Measurements from ENCODE around the gene CPT1C. TPM values are rescaled to one million over a fixed set of nuclear protein-coding genes. Genes with fewer than 3 reads are reported as not detected.
A peak's percentile ranks its signal among the peaks of the same experiment; 100 is the strongest.

The CPT1C gene
- total RNA-seq, 1 experiment from 2014 or later = 0.84 TPM

DNA sequence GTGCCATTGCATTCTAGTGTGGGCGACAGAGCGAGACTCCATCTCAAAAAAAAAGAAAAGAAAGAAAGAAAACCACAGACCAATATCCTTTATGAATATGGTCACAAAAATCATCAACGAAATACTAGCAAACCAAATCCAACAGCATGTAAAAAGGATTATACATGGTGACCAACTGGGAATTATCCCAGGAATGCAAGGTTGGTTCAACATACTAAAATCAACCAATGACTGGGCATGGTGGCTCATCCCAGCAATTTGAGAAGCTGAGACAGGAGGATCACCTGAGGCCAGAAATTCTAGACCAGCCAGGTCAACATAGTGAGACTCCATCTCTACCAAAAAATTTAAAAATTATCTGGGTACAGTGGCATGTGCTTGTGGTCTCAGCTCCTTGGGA lies 65.0 kb downstream of the CPT1C start:
- no peak for DNase-seq (ENCODE audit: low read depth)

DNA sequence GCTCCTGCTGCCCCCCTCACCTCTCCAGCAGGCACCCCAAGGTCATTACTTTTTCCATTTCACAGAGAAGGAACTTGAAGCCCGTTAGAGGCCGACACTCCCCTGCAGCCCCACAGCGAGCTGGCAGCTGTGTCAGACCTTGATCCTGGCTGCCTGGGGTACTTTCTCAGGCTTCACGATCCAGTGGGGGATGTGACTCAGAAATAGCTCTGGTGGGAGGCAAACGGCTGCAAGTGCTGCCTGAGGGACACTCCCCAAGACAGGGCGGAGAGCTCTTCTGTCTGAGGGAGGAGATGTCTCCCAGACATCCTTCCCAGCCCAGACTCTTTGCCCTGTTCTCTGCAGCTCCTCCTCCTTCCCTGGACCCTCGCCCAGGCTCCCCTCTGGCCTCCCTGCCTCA lies 67.4 kb downstream of the CPT1C start:
- peak; percentile 75 for DNase-seq (ENCODE audit: low read depth)

DNA sequence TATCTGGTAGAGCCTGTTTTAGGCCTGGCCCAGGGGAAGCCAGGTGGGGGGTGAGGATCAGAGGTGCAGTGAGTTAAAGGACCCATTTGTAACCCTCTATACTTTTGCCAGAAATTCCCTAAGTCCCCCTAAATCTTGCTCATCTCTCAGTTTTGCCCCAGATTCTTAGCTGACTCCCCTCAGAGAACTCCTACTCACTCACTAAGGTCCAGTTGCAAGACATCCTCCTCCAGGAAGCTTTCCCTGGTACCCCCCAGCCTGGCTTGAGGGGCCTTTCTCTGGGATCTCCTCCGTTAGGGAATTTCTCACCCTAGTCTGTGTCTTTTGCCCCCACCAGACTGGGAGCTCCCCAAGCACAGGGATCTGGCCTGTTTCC lies 70.3 kb downstream of the CPT1C start:
- DNase-seq (ENCODE audit: low read depth) = no peak

DNA sequence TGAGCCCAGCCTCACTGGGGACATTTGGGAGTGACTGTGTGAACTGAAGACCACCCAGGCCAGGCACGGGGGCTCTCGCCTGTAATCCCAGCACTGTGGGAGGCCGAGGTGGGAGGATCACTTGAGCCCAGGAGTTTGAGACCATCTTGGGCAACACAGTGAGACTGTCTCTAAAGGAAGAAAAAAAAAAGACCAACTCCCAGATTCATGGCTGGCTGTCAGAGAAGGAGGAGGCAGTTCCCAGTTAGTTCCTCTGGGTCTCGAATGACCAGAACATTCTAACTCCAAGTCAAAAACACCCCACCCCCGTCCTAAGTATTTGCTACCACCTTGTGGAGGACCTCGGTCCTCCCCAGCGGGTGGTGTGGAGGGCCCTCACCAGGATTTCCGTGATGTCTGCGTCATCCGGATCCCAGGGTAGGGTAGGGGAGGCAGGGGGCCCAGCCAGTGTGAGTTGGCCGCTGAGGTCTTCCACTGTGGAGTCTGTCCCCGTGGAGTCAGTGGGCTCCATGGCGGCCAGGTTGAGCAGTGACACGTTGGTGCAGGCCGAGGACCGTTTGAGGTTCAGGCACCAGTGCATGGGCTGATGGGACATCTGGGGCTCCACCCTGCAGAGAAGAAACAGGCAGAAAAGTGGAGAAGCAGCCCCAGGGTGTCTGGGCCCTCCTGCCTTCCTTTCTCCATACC lies 70.9 kb downstream of the CPT1C start:
- no peak for DNase-seq (ENCODE audit: low read depth)

DNA sequence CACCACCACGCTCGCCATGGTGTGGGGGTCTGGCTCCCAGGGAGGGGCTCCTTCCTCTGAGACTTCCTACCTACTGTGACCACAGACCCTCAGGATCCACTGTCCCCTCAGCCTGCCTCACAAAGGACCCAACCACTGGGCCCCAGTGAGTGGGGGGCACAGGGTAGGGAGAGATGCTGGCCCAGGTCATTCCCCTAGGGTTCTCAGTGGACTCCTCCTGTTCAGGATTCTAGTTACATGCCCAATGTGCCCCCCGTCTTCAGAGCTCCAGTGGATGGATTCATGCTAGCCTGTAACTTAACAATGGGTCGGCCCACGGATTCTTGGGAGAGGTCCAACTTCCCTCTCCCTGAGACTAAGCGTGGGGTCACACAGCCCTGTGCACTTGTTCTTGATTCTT lies 72.3 kb downstream of the CPT1C start, which contains the start of gene TSKS:
TSKS (minus strand) TSS at position 77 of the 400 bp plus-strand sequence; CDS start at position 18, 59 bp downstream.
- no peak for DNase-seq (ENCODE audit: low read depth)

Small RNA genes within 50 kb of the gene (small RNA-seq; reads per million reads assigned to genes)
- gene MIR5088 = not detected

Other genes with a start within 250 kb of the CPT1C start
- 0.07 and 1.7 TPM in 2 replicates for gene SLC17A7, start 249.6 kb upstream of the CPT1C start, total RNA-seq (2014; rRNA removed; shearing (Covaris generic))
- gene PIH1D1, start 239.3 kb upstream of the CPT1C start, total RNA-seq (2014; rRNA removed; shearing (Covaris generic)) = 203 and 223 TPM in 2 replicates
- gene ALDH16A1, start 237.9 kb upstream of the CPT1C start, total RNA-seq (2014; rRNA removed; shearing (Covaris generic)) = 55.1 and 75.5 TPM in 2 replicates
- 6.8 and 7.3 TPM in 2 replicates for gene FLT3LG, start 216.9 kb upstream of the CPT1C start, total RNA-seq (2014; rRNA removed; shearing (Covaris generic))
- gene RPL13A, start 203.5 kb upstream of the CPT1C start, total RNA-seq (2014; rRNA removed; shearing (Covaris generic)) = 5,406 and 6,095 TPM in 2 replicates
- 2,830 and 3,374 TPM in 2 replicates for gene RPS11, start 194.7 kb upstream of the CPT1C start, total RNA-seq (2014; rRNA removed; shearing (Covaris generic))
- 3.9 and 8.7 TPM in 2 replicates for gene FCGRT, start 178.5 kb upstream of the CPT1C start, total RNA-seq (2014; rRNA removed; shearing (Covaris generic))
- 11.7 and 13.7 TPM in 2 replicates for gene RCN3, start 163.1 kb upstream of the CPT1C start, total RNA-seq (2014; rRNA removed; shearing (Covaris generic))
- 140 and 203 TPM in 2 replicates for gene NOSIP, start 110.6 kb upstream of the CPT1C start, total RNA-seq (2014; rRNA removed; shearing (Covaris generic))
- gene PRRG2, start 109.8 kb upstream of the CPT1C start, total RNA-seq (2014; rRNA removed; shearing (Covaris generic)) = 0.70 and 1.1 TPM in 2 replicates
- gene PRR12, start 99.9 kb upstream of the CPT1C start, total RNA-seq (2014; rRNA removed; shearing (Covaris generic)) = 3.4 and 6.5 TPM in 2 replicates
- 23.5 and 26.7 TPM in 2 replicates for gene RRAS, start 51.0 kb upstream of the CPT1C start, total RNA-seq (2014; rRNA removed; shearing (Covaris generic))
- 21.2 and 31.7 TPM in 2 replicates for gene SCAF1, start 48.9 kb upstream of the CPT1C start, total RNA-seq (2014; rRNA removed; shearing (Covaris generic))
- 55.9 and 62.7 TPM in 2 replicates for gene IRF3, start 25.3 kb upstream of the CPT1C start, total RNA-seq (2014; rRNA removed; shearing (Covaris generic))
- gene BCL2L12, start 25.2 kb upstream of the CPT1C start, total RNA-seq (2014; rRNA removed; shearing (Covaris generic)) = 21.2 and 26.0 TPM in 2 replicates
- gene PRMT1, start 13.8 kb upstream of the CPT1C start, total RNA-seq (2014; rRNA removed; shearing (Covaris generic)) = 540 and 551 TPM in 2 replicates
- 9.6 and 11.1 TPM in 2 replicates for gene ADM5, start 1.5 kb upstream of the CPT1C start, total RNA-seq (2014; rRNA removed; shearing (Covaris generic))
- not detected in 2 replicates for gene TSKS, start 72.2 kb downstream of the CPT1C start, total RNA-seq (2014; rRNA removed; shearing (Covaris generic))
- gene AP2A1, start 75.9 kb downstream of the CPT1C start, total RNA-seq (2014; rRNA removed; shearing (Covaris generic)) = 63.5 and 75.0 TPM in 2 replicates
- 69.5 and 72.2 TPM in 2 replicates for gene FUZ, start 122.2 kb downstream of the CPT1C start, total RNA-seq (2014; rRNA removed; shearing (Covaris generic))
- 15.3 and 18.7 TPM in 2 replicates for gene MED25, start 127.2 kb downstream of the CPT1C start, total RNA-seq (2014; rRNA removed; shearing (Covaris generic))
- 63.8 and 77.1 TPM in 2 replicates for gene PTOV1, start 160.0 kb downstream of the CPT1C start, total RNA-seq (2014; rRNA removed; shearing (Covaris generic))
- gene PNKP, start 176.5 kb downstream of the CPT1C start, total RNA-seq (2014; rRNA removed; shearing (Covaris generic)) = 55.5 and 57.2 TPM in 2 replicates
- 30.4 and 46.2 TPM in 2 replicates for gene AKT1S1, start 186.2 kb downstream of the CPT1C start, total RNA-seq (2014; rRNA removed; shearing (Covaris generic))
- gene TBC1D17, start 186.6 kb downstream of the CPT1C start, total RNA-seq (2014; rRNA removed; shearing (Covaris generic)) = 5.5 and 9.8 TPM in 2 replicates
- 0.13 and 0.24 TPM in 2 replicates for gene IL4I1, start 205.8 kb downstream of the CPT1C start, total RNA-seq (2014; rRNA removed; shearing (Covaris generic))
- gene ATF5, start 238.1 kb downstream of the CPT1C start, total RNA-seq (2014; rRNA removed; shearing (Covaris generic)) = 13.6 and 17.4 TPM in 2 replicates
- 72.9 and 91.9 TPM in 2 replicates for gene NUP62, start 238.4 kb downstream of the CPT1C start, total RNA-seq (2014; rRNA removed; shearing (Covaris generic))

Measured in HT1080 (cell line).